Memory B cell (primary cell): ENCODE data around the gene MEIOB.

ENCODE experiments used
- ATAC-seq: fragments of 150-1000 bp; cut with Tn5 transposase; 2 replicates; pipeline ENCODE4 v1.10.0; 2021; ENCODE audit warnings: low read depth, mild to moderate bottlenecking, moderate library complexity
- DNase-seq, 2 donors: peaks; one replicate each; pipeline ENCODE4 v3.0.0; 2022; ENCODE audit warnings: low spot score in 2 of 2
- H3K27ac Mint-ChIP-seq: one replicate; pipeline ENCODE4 v1.8.0; 2022; ENCODE audit warnings: mild to moderate bottlenecking, moderate library complexity, mixed read lengths
- H3K27me3 Mint-ChIP-seq: one replicate; pipeline ENCODE4 v1.8.0; 2022; ENCODE audit warnings: mixed read lengths
- H3K36me3 Mint-ChIP-seq: one replicate; pipeline ENCODE4 v1.8.0; 2022; ENCODE audit warnings: mild to moderate bottlenecking, mixed read lengths
- H3K4me1 Mint-ChIP-seq: one replicate; pipeline ENCODE4 v1.8.0; 2022; ENCODE audit warnings: mixed read lengths
- H3K4me3 Mint-ChIP-seq: one replicate; pipeline ENCODE4 v1.8.0; 2022; ENCODE audit warnings: mild to moderate bottlenecking, moderate library complexity, mixed read lengths
- H3K9me3 Mint-ChIP-seq: one replicate; pipeline ENCODE4 v1.8.0; 2022; ENCODE audit warnings: mixed read lengths

The MEIOB gene

GRCh38 chr16:1790611-1791255 is 81.2 kb downstream of the MEIOB start:
- H3K36me3 Mint-ChIP-seq: peaks cover 4% of the 10 kb centered on the region
- H3K9me3 Mint-ChIP-seq: no peaks in the 10 kb centered on the region
- no peak overlapping the region for H3K27ac Mint-ChIP-seq
- H3K27me3 Mint-ChIP-seq: no peaks in the 10 kb centered on the region
- H3K4me3 Mint-ChIP-seq: no peak overlapping the region
- H3K4me1 Mint-ChIP-seq: peaks cover 2% of the 10 kb centered on the region
- no peak for DNase-seq
- no peak for ATAC-seq

DNA sequence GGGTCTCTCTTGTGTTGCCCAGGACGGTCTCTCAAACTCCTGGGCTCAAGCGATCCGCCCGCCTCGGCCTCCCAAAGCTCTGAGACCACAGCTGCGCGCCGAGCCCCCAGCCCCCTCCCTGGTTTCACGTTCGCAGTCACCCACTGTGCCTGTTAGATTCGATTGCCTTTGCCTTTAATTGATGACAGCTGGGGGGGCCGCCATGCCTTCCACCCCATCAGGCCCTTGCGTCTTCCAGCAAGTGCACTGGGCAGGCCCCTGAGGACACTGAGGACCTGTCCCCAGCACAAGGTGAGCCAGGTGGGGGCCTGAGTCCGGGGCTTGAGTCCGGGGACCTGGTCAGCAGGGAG is 81.7 kb downstream of the MEIOB start:
- DNase-seq (no peak), ATAC-seq (no peak)
- H3K4me1 Mint-ChIP-seq: peaks cover 2% of the 10 kb centered on the region
- H3K4me3 Mint-ChIP-seq: no peak overlapping the region
- no peak overlapping the region for H3K27ac Mint-ChIP-seq
- H3K9me3 Mint-ChIP-seq: no peaks in the 10 kb centered on the region
- peaks cover 4% of the 10 kb centered on the region for H3K36me3 Mint-ChIP-seq
- no peaks in the 10 kb centered on the region for H3K27me3 Mint-ChIP-seq

DNA sequence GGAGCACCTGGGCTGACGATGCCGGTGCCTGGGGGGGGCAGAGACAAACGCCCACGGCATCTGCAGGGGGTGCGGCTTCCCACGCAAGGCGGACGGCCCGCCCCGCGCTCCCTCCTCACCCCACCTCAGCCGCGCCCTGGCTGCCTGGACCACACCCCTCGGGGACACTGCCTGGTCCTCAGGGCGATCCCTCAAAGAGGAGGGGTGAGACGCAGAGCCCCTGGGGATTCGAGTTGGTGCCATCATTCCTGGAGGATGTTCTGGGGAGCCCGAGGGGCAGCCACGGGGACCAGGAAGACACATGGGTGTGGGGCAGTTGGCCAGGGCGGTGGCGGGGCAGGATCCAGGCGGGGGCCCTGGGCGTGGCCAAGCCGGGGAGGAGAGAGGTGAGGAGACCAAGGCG is 82.3 kb downstream of the MEIOB start:
- DNase-seq (no peak), ATAC-seq (no peak)
- no peaks in the 10 kb centered on the region for H3K9me3 Mint-ChIP-seq
- H3K36me3 Mint-ChIP-seq: peaks cover 4% of the 10 kb centered on the region
- no peak overlapping the region for H3K4me3 Mint-ChIP-seq
- H3K4me1 Mint-ChIP-seq: peaks cover 4% of the 10 kb centered on the region
- no peak overlapping the region for H3K27ac Mint-ChIP-seq
- H3K27me3 Mint-ChIP-seq: no peaks in the 10 kb centered on the region

- no peak overlapping the region for H3K27ac Mint-ChIP-seq
- no peaks in the 10 kb centered on the region for H3K27me3 Mint-ChIP-seq
- no peaks in the 10 kb centered on the region for H3K9me3 Mint-ChIP-seq
- peaks cover 4% of the 10 kb centered on the region for H3K4me1 Mint-ChIP-seq
- no peak overlapping the region for H3K4me3 Mint-ChIP-seq
- no peak for DNase-seq
- H3K36me3 Mint-ChIP-seq: peaks cover 4% of the 10 kb centered on the region
- ATAC-seq: no peak
These were observed 83.3 kb downstream of the MEIOB start for GRCh38 chr16:1788708-1789100.

GRCh38 chr16:1788095-1788707 is 83.8 kb downstream of the MEIOB start:
- H3K4me3 Mint-ChIP-seq: no peak overlapping the region
- ATAC-seq (no peak), DNase-seq (no peak)
- peaks cover 4% of the 10 kb centered on the region for H3K36me3 Mint-ChIP-seq
- peaks cover 6% of the 10 kb centered on the region for H3K4me1 Mint-ChIP-seq
- no peak overlapping the region for H3K27ac Mint-ChIP-seq
- H3K9me3 Mint-ChIP-seq: no peaks in the 10 kb centered on the region
- H3K27me3 Mint-ChIP-seq: no peaks in the 10 kb centered on the region

GRCh38 chr16:1787322-1788094 is 84.5 kb downstream of the MEIOB start:
- Mint-ChIP-seq H3K4me1 (peaks cover 7% of the 10 kb centered on the region), H3K4me3 (no peak overlapping the region), H3K27me3 (no peaks in the 10 kb centered on the region), H3K27ac (no peak overlapping the region), H3K36me3 (peaks cover 4% of the 10 kb centered on the region), H3K9me3 (no peaks in the 10 kb centered on the region)
- ATAC-seq (no peak), DNase-seq (no peak)

- Mint-ChIP-seq H3K4me1 (peaks cover 7% of the 10 kb centered on the region), H3K27me3 (no peaks in the 10 kb centered on the region), H3K27ac (no peak overlapping the region), H3K4me3 (no peak overlapping the region), H3K36me3 (peaks cover 4% of the 10 kb centered on the region), H3K9me3 (no peaks in the 10 kb centered on the region)
- DNase-seq (no peak), ATAC-seq (no peak)
These were observed 85.0 kb downstream of the MEIOB start for GRCh38 chr16:1787056-1787321.

- Mint-ChIP-seq H3K4me3 (no peak overlapping the region), H3K36me3 (peaks cover 4% of the 10 kb centered on the region), H3K27me3 (no peaks in the 10 kb centered on the region), H3K27ac (no peak overlapping the region), H3K4me1 (peaks cover 12% of the 10 kb centered on the region), H3K9me3 (no peaks in the 10 kb centered on the region)
- ATAC-seq (no peak), DNase-seq (no peak)
These were observed 85.5 kb downstream of the MEIOB start for GRCh38 chr16:1786242-1787055.

DNA sequence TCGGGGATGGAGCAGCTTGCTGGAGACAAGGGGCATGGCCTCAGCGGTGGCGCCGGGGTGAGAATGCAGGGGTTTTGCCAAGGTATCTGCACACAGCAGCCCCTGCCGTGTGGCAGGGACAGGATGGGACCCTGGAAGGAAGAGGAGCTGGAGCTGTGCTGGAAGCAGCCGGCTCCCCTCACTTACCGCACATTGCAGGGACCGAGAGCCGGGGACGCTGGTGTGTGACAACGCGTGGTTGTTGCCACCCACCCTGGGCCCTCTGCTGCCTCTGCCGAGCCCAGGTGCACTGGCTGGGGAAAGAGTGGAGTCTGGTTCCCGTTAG is 86.2 kb downstream of the MEIOB start:
- Mint-ChIP-seq H3K9me3 (no peaks in the 10 kb centered on the region), H3K4me1 (peaks cover 12% of the 10 kb centered on the region), H3K36me3 (peaks cover 4% of the 10 kb centered on the region), H3K27ac (no peak overlapping the region), H3K4me3 (no peak overlapping the region), H3K27me3 (no peaks in the 10 kb centered on the region)
- ATAC-seq (no peak), DNase-seq (no peak)

- ATAC-seq: no peak
These were observed 86.8 kb downstream of the MEIOB start for GRCh38 chr16:1784977-1785845.

More at GRCh38 chr16:1784977-1785845, 86.8 kb downstream of the MEIOB start:
- no peak for DNase-seq
- Mint-ChIP-seq H3K9me3 (no peaks in the 10 kb centered on the region), H3K4me1 (peaks cover 12% of the 10 kb centered on the region), H3K27me3 (no peaks in the 10 kb centered on the region), H3K27ac (no peak overlapping the region), H3K4me3 (peak overlapping the region; percentile 57), H3K36me3 (peaks cover 4% of the 10 kb centered on the region)
